NT2/D1 (cell line): Measurements from ENCODE around the gene BMF.
A peak's percentile ranks its signal among the peaks of the same experiment; 100 is the strongest.

Experiments used
- DNase-seq: peaks from one replicate; pipeline ENCODE4 v3.0.0-alpha.2; 2011; ENCODE audit warnings: low read depth, low spot score
- H3K27me3 ChIP-seq: 2 replicates; pipeline ENCODE4 v1.6.0; 2011; ENCODE audit warnings: mild to moderate bottlenecking; ENCODE audit not compliant: insufficient read length, insufficient read depth
- H3K36me3 ChIP-seq: 2 replicates; pipeline ENCODE4 v1.6.1; 2011; ENCODE audit warnings: mild to moderate bottlenecking, low read length, mixed read lengths; ENCODE audit not compliant: insufficient read depth, insufficient read length
- H3K4me1 ChIP-seq: 2 replicates; pipeline ENCODE4 v1.5.1; 2011; ENCODE audit not compliant: insufficient read depth, insufficient read length
- H3K4me3 ChIP-seq: 2 replicates; pipeline ENCODE4 v1.5.1; 2011; ENCODE audit warnings: low read depth; ENCODE audit not compliant: insufficient read length
- H3K9ac ChIP-seq: 2 replicates; pipeline ENCODE4 v1.6.0; 2011; ENCODE audit warnings: low read depth; ENCODE audit not compliant: insufficient read length
- H3K9me3 ChIP-seq: 2 replicates; pipeline ENCODE4 v1.5.1; 2011; ENCODE audit warnings: mild to moderate bottlenecking, low read length; ENCODE audit not compliant: insufficient read depth
- SUZ12 ChIP-seq: IDR thresholded peaks from 2 replicates; pipeline ENCODE4 v1.6.1; 2011; ENCODE audit not compliant: insufficient read length, insufficient read depth; ENCODE audit errors: extremely low read depth
- YY1 ChIP-seq: IDR thresholded peaks from 2 replicates; pipeline ENCODE4 v1.6.1; 2011; ENCODE audit not compliant: insufficient read length, insufficient read depth
- ZNF274 ChIP-seq: IDR thresholded peaks from 2 replicates; pipeline ENCODE4 v1.6.1; 2011; ENCODE audit warnings: mild to moderate bottlenecking, low read depth, low read length

BMF gene

DNA sequence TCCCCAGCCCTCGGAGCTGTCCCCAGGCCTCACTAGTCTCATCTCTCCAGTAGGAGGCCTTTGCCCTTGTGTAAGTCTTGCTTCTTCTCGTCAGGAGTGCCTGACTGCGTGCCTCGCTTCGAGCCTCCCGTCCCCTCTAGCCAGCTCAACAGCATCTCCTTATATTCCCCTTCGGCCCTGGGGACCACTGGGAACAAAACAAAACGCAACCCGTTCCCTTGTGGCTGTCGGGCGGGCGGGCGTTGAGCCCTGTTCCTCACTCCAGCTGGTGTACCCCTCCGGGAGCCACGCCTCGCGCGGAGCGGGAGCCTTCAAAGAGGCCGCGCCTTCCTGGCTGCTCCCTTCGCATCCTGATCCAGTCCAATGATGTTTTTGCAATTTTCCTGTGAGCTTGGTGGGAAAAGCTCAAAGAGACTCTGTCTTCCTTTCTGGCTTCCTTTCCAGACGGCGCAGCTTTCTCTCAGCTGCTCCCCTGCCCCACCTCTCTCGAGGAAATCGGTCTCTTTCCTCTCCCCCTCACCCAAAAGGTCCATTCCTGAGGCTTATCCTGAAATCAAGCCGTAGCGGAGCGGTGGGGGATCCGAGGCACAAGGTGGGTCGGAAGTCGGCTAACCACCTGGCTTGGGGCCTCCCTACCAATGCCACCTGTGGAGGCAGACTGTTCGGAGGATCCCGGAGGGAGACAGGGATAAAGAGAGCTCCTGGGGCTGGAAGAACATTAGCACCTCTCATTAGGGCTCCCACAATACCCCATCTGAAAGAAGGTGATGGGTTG is 36.3 kb downstream of the BMF start:
- H3K4me3 ChIP-seq, result no peak overlapping the region
- H3K9me3 ChIP-seq, result no peaks in the 10 kb centered on the region; the same call in 1 of the 2 replicates
- no peak for TF ChIP-seq SUZ12
- no peak for TF ChIP-seq ZNF274
- no peak for DNase-seq
- no peaks in the 10 kb centered on the region for H3K27me3 ChIP-seq
- H3K9ac ChIP-seq, result no peak overlapping the region
- peaks cover 3% of the 10 kb centered on the region for H3K4me1 ChIP-seq
- H3K36me3 ChIP-seq, result no peaks in the 10 kb centered on the region

DNA sequence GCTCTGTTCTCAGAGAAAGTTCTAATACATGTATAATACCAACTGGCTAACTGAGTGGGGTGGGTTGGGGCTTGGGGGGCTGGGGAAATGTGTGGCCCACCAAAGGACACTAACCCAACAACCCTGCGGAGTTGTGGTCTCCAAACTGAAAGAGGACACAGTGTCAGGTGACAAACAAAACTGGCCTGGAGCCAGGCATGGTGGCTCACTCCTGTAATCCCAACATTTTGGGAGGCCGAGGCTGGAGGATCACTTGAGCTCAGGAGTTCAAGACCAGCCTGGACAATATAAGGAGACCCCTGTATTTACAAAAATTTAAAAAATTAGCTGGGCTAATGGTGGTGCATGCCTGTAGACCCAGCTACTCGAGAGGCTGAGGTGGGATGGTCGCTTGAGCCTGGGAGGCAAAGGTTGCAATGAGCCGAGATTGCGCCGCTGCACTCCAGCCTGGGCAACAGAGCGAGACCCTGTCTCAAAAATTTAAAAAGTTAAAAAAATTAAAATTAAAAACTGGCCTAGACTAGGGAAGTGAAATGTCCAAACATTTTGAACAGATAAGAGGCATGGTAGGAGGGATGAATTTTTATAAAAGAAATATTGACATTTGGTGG is 38.0 kb downstream of the BMF start:
- Histone ChIP-seq H3K4me1 (peaks cover 3% of the 10 kb centered on the region), H3K27me3 (no peaks in the 10 kb centered on the region), H3K9ac (no peak overlapping the region), H3K36me3 (no peaks in the 10 kb centered on the region), H3K9me3 (no peaks in the 10 kb centered on the region; the same call in 1 of the 2 replicates), H3K4me3 (no peak overlapping the region)
- no peak for DNase-seq
- TF ChIP-seq ZNF274 (no peak), SUZ12 (no peak), YY1 (no peak)

DNA sequence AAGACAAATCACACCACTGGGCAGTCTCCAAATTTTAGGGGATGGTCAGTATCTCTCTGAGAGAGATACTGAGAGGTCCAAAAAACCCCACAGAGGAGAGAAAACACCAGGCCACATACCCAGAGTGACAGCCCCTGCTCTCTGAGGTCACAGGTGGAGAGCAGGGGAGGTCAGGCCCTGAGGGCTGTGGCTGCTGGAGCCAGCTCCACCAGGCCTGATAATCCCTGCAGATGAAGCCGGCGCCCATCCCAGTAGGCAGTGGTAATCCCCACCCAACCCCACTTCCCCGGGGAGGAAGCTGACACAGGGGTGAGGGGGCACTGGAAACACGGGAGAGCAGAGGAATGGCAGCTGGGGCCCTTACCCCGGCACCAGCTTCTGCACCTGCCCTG is 38.5 kb downstream of the BMF start:
- H3K4me1 ChIP-seq, result peaks cover 3% of the 10 kb centered on the region
- H3K4me3 ChIP-seq, result no peak overlapping the region
- H3K36me3 ChIP-seq, result peaks cover 4% of the 10 kb centered on the region
- no peaks in the 10 kb centered on the region for H3K27me3 ChIP-seq
- DNase-seq, result no peak
- TF ChIP-seq ZNF274, result no peak
- no peak for TF ChIP-seq YY1
- TF ChIP-seq SUZ12, result no peak
- H3K9ac ChIP-seq, result no peak overlapping the region
- H3K9me3 ChIP-seq, result no peaks in the 10 kb centered on the region; the same call in 1 of the 2 replicates

- peak overlapping the region; percentile 4 for H3K4me3 ChIP-seq
- no peak for TF ChIP-seq YY1
- no peak for TF ChIP-seq SUZ12
- no peak for TF ChIP-seq ZNF274
- peak overlapping the region; percentile 79 for H3K9ac ChIP-seq
- DNase-seq, result no peak
- H3K27me3 ChIP-seq, result no peaks in the 10 kb centered on the region
- peaks cover 3% of the 10 kb centered on the region for H3K4me1 ChIP-seq
- H3K9me3 ChIP-seq, result no peaks in the 10 kb centered on the region; the same call in 1 of the 2 replicates
- peaks cover 7% of the 10 kb centered on the region for H3K36me3 ChIP-seq
Measured at GRCh38 chr15:40069178-40070165, 39.2 kb downstream of the BMF start.

GRCh38 chr15:40067921-40068624 is 40.6 kb downstream of the BMF start:
- peaks cover 7% of the 10 kb centered on the region for H3K4me1 ChIP-seq
- H3K4me3 ChIP-seq, result no peak overlapping the region
- H3K27me3 ChIP-seq, result no peaks in the 10 kb centered on the region
- H3K9me3 ChIP-seq, result no peaks in the 10 kb centered on the region
- peaks cover 7% of the 10 kb centered on the region for H3K36me3 ChIP-seq
- TF ChIP-seq YY1 (no peak), SUZ12 (no peak), ZNF274 (no peak)
- peak overlapping the region; percentile 42 for H3K9ac ChIP-seq
- DNase-seq, result no peak

GRCh38 chr15:40066589-40066988 is 42.1 kb downstream of the BMF start:
- Histone ChIP-seq H3K27me3 (no peaks in the 10 kb centered on the region), H3K9ac (no peak overlapping the region), H3K36me3 (peaks cover 7% of the 10 kb centered on the region), H3K4me1 (peaks cover 11% of the 10 kb centered on the region), H3K9me3 (no peaks in the 10 kb centered on the region), H3K4me3 (no peak overlapping the region)
- no peak for DNase-seq
- TF ChIP-seq SUZ12, result no peak
- no peak for TF ChIP-seq ZNF274
- TF ChIP-seq YY1, result no peak
